ENCODE measurements around the gene RPP38. TPM values are rescaled to one million over a fixed set of nuclear protein-coding genes. Genes with fewer than 3 reads are reported as not detected.

RPP38 gene
- total and polyA plus RNA-seq, 4 experiments from 2014 or later: 19.8 to 34.6 (median 27.5) TPM

DNA sequence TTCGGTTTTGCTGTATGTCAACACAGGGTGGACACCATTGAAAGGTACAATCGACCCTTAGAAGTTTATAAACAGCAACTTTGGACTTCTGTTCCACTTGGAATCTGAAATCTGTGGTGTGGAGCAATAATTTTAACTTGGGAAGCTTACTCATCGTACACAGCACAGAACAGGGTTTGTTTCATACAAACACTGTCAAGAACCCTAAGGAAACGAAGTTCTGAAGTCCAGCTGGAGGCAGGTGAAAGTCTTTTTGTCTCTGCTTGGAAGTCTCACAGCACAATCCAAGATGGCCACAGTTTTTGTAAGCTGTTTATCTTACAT is 39.8 kb downstream of the RPP38 start:
- Histone ChIP-seq H3K9me3 (ENCODE audit: control insufficient read depth in 1 of 2, low read length in 2 of 2) (no peaks in the 10 kb centered on the region), H3K27me3 (ENCODE audit: insufficient read depth, low read length) (no peaks in the 10 kb centered on the region), H3K27ac (ENCODE audit: low read depth, low read length) (no peak overlapping the region), H3K36me3 (ENCODE audit: insufficient read depth, low read length) (peaks cover 39% of the 10 kb centered on the region), H3K4me1 (ENCODE audit: insufficient read depth, low read length) (peaks cover 12% of the 10 kb centered on the region), H3K4me3 (ENCODE audit: low read length in 2 of 2) (no peak overlapping the region)
- Mint-ChIP-seq H3K36me3 (peaks cover 51 to 75% of the 10 kb centered on the region in 2 donors), H3K27me3 (no peaks in the 10 kb centered on the region), H3K4me1 (peaks cover 9 to 23% (median 16%) of the 10 kb centered on the region in 4 donors), H3K4me3 (no peak overlapping the region), H3K9me3 (peaks cover 0 to 3% (median 0%) of the 10 kb centered on the region in 8 donors), H3K27ac (peak overlapping the region in 1 of 7 donors; percentile 29)
- DNase-seq: no peak
- POLR2A ChIA-PET (ENCODE audit: partially characterized antibody): no interaction called here
- CTCF ChIA-PET (ENCODE audit: partially characterized antibody): interaction anchor here (0.5 kb wide), 1 partner anchor 74 kb away, joined by 3 read pairs; no protein-coding TSS in a partner anchor
- intact Hi-C loops (cut with micrococcal nuclease): no loop called here

DNA sequence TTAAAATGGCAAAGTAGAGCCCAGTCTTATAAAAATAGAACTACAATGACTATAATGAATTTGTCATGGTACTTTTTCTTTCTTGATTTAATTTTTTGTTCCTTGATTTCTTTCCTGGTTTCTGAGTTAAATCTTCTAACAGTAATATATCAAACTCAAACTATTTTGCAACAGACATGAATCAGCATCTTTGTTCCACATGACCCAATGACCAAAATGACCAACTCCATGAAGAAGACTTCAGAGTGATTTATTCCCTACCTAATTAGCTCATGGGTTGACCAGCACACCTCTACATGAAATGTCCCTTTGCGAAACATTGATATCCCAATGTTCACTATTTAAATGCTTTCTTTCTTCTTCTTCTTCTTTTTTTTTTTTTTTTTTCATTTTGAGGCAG is 40.5 kb downstream of the RPP38 start:
- no peaks in the 10 kb centered on the region for H3K9me3 ChIP-seq (ENCODE audit: control insufficient read depth in 1 of 2, low read length in 2 of 2)
- Mint-ChIP-seq H3K9me3 (peaks cover 0 to 3% (median 0%) of the 10 kb centered on the region in 8 donors), H3K27ac (peak overlapping the region in 1 of 7 donors; percentile 28), H3K4me1 (peaks cover 13 to 27% (median 22%) of the 10 kb centered on the region in 4 donors), H3K4me3 (no peak overlapping the region), H3K36me3 (peaks cover 49 to 73% of the 10 kb centered on the region in 2 donors), H3K27me3 (no peaks in the 10 kb centered on the region)
- no peak for DNase-seq
- intact Hi-C loops (cut with micrococcal nuclease): no loop called here
- H3K4me3 ChIP-seq (ENCODE audit: low read length in 2 of 2): no peak overlapping the region
- no peak overlapping the region for H3K27ac ChIP-seq (ENCODE audit: low read depth, low read length)
- CTCF ChIA-PET (ENCODE audit: partially characterized antibody): no interaction called here
- H3K27me3 ChIP-seq (ENCODE audit: insufficient read depth, low read length): no peaks in the 10 kb centered on the region
- H3K4me1 ChIP-seq (ENCODE audit: insufficient read depth, low read length): peaks cover 19% of the 10 kb centered on the region
- H3K36me3 ChIP-seq (ENCODE audit: insufficient read depth, low read length): peaks cover 37% of the 10 kb centered on the region
- POLR2A ChIA-PET (ENCODE audit: partially characterized antibody): no interaction called here

GRCh38 chr10:15140698-15141097 is 43.5 kb downstream of the RPP38 start:
- intact Hi-C loops (cut with micrococcal nuclease): no loop called here
- Mint-ChIP-seq H3K4me3 (peak overlapping the region in 2 of 8 donors; percentile 35 to 63), H3K36me3 (peaks cover 25 to 43% of the 10 kb centered on the region in 2 donors), H3K4me1 (peaks cover 28 to 50% (median 43%) of the 10 kb centered on the region in 4 donors), H3K27me3 (no peaks in the 10 kb centered on the region), H3K9me3 (no peaks in the 10 kb centered on the region), H3K27ac (peak overlapping the region in 4 of 7 donors; percentile 22 to 57 (median 38))
- H3K36me3 ChIP-seq (ENCODE audit: insufficient read depth, low read length): peaks cover 11% of the 10 kb centered on the region
- H3K4me1 ChIP-seq (ENCODE audit: insufficient read depth, low read length): peaks cover 28% of the 10 kb centered on the region
- CTCF ChIA-PET (ENCODE audit: partially characterized antibody): interaction anchor here (1.1 to 2.3 kb wide), 4 partner anchors 27 to 69 kb away, joined by 3 to 7 read pairs (median 5); partner anchors contain the start of gene NMT2
- no peaks in the 10 kb centered on the region for H3K27me3 ChIP-seq (ENCODE audit: insufficient read depth, low read length)
- no peak for DNase-seq
- no peaks in the 10 kb centered on the region for H3K9me3 ChIP-seq (ENCODE audit: control insufficient read depth in 1 of 2, low read length in 2 of 2)
- POLR2A ChIA-PET (ENCODE audit: partially characterized antibody): interaction anchor here (0.6 to 2.2 kb wide), 3 partner anchors 28 to 171 kb away, joined by 3 to 12 read pairs (median 3); partner anchors contain the start of gene NMT2
- H3K27ac ChIP-seq (ENCODE audit: low read depth, low read length): no peak overlapping the region
- no peak overlapping the region for H3K4me3 ChIP-seq (ENCODE audit: low read length in 2 of 2)

DNA sequence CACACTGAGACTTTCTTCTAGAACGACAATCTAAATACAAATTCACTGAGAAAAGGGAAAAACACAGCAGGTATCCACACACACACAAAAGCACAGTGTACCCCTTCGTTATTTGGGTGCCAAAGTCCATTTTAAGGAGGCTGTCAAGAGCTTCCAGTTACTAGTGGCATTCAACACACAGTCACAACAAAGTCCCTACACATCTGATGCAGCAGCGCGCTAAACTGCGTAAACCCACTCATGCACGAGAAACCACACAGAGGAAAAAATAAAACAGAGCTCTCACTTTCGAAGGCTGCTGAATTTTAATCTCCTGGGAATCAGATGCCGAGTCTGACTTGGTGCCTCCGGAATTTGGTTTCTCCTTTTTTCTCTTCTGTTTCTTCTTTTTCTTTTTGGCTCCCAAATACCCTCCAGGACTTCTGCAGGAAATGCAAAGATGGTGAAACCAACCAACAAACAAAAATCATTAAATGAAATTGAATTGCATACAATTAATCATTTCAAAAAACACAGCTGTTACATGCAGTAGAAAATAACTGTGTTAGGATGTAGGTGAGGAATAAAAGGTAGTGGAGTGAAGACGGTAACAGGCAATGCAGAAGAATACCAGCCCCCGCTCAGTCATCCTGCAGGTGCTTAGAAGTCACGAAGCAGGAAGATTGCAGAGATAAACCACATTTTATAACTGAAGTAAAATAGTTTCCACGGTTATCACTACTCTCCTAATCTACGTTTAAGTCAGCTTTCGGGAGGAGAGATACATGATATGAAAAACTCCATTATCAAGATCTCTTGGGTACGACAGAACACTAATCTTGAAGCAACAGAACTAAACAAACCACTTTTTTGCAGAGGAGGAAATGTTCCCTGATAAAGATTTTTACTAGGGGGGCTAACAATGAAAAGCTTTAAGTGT is 44.2 kb downstream of the RPP38 start:
- CTCF ChIA-PET (ENCODE audit: partially characterized antibody): interaction anchor here (1.1 to 2.3 kb wide), 4 partner anchors 26 to 68 kb away, joined by 3 to 7 read pairs (median 5); partner anchors contain the start of gene NMT2
- no peak overlapping the region for H3K4me3 ChIP-seq (ENCODE audit: low read length in 2 of 2)
- peaks cover 34 to 57% (median 48%) of the 10 kb centered on the region in 4 donors for H3K4me1 Mint-ChIP-seq
- H3K27me3 ChIP-seq (ENCODE audit: insufficient read depth, low read length): no peaks in the 10 kb centered on the region
- no peaks in the 10 kb centered on the region for H3K27me3 Mint-ChIP-seq
- H3K9me3 Mint-ChIP-seq: no peaks in the 10 kb centered on the region
- peak overlapping the region; percentile 22 to 90 (median 57) for H3K27ac Mint-ChIP-seq
- POLR2A ChIA-PET (ENCODE audit: partially characterized antibody): interaction anchor here (0.6 to 2.2 kb wide), 3 partner anchors 27 to 171 kb away, joined by 3 to 12 read pairs (median 3); partner anchors contain the start of gene NMT2
- intact Hi-C loops (cut with micrococcal nuclease): no loop called here
- no peaks in the 10 kb centered on the region for H3K9me3 ChIP-seq (ENCODE audit: control insufficient read depth in 1 of 2, low read length in 2 of 2)
- peaks cover 28% of the 10 kb centered on the region for H3K4me1 ChIP-seq (ENCODE audit: insufficient read depth, low read length)
- peak overlapping the region in 7 of 8 donors; percentile 0 to 77 (median 63) for H3K4me3 Mint-ChIP-seq
- H3K36me3 Mint-ChIP-seq: peaks cover 25 to 41% of the 10 kb centered on the region in 2 donors
- peak in 1 of 5 donors; percentile 6 for DNase-seq
- peaks cover 9% of the 10 kb centered on the region for H3K36me3 ChIP-seq (ENCODE audit: insufficient read depth, low read length)
- H3K27ac ChIP-seq (ENCODE audit: low read depth, low read length): no peak overlapping the region

GRCh38 chr10:15144788-15145187 is 47.6 kb downstream of the RPP38 start:
- Mint-ChIP-seq H3K9me3 (no peaks in the 10 kb centered on the region), H3K36me3 (peaks cover 8 to 16% of the 10 kb centered on the region in 2 donors), H3K4me1 (peaks cover 36 to 62% (median 48%) of the 10 kb centered on the region in 4 donors), H3K27me3 (no peaks in the 10 kb centered on the region), H3K4me3 (peak overlapping the region in 1 of 8 donors; percentile 33), H3K27ac (no peak overlapping the region)
- POLR2A ChIA-PET (ENCODE audit: partially characterized antibody): no interaction called here
- no peaks in the 10 kb centered on the region for H3K27me3 ChIP-seq (ENCODE audit: insufficient read depth, low read length)
- no peak for DNase-seq
- H3K4me1 ChIP-seq (ENCODE audit: insufficient read depth, low read length): peaks cover 31% of the 10 kb centered on the region
- CTCF ChIA-PET (ENCODE audit: partially characterized antibody): interaction anchor here (0.5 to 1.1 kb wide), 2 partner anchors 9 to 19 kb away, joined by 3 read pairs; no protein-coding TSS in a partner anchor
- H3K27ac ChIP-seq (ENCODE audit: low read depth, low read length): no peak overlapping the region
- no peaks in the 10 kb centered on the region for H3K9me3 ChIP-seq (ENCODE audit: control insufficient read depth in 1 of 2, low read length in 2 of 2)
- intact Hi-C loops (cut with micrococcal nuclease): no loop called here
- H3K4me3 ChIP-seq (ENCODE audit: low read length in 2 of 2): no peak overlapping the region
- H3K36me3 ChIP-seq (ENCODE audit: insufficient read depth, low read length): peaks cover 3% of the 10 kb centered on the region

DNA sequence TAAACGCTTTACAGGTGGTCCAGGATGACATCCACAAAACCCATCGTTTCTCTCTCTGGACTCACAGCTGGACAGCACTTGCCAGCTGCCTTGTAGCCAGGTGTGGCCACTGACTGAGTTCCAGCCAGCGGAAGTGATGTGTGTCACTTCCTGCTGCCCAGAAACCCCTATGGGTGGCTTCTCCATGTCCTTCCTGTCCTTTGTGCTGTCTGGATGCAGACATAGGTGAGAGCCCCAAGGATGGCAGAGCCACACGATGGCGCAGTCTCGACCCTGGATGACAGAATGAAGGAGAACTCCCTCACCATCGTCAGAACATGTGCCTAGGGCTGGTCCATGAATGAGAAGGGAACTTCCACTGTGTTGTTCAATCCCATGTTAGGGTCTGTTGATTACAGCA is 49.2 kb downstream of the RPP38 start:
- H3K27ac Mint-ChIP-seq: peak overlapping the region in 3 of 7 donors; percentile 22 to 69 (median 66)
- ChIA-PET POLR2A (ENCODE audit: partially characterized antibody) (no interaction called here), CTCF (ENCODE audit: partially characterized antibody) (interaction anchor here (0.9 to 1.5 kb wide), 3 partner anchors 20 to 40 kb away, joined by 3 read pairs; no protein-coding TSS in a partner anchor)
- peaks cover 24% of the 10 kb centered on the region for H3K4me1 ChIP-seq (ENCODE audit: insufficient read depth, low read length)
- H3K36me3 ChIP-seq (ENCODE audit: insufficient read depth, low read length): no peaks in the 10 kb centered on the region
- peaks cover 39 to 61% (median 46%) of the 10 kb centered on the region in 4 donors for H3K4me1 Mint-ChIP-seq
- no peak overlapping the region for H3K4me3 ChIP-seq (ENCODE audit: low read length in 2 of 2)
- H3K9me3 Mint-ChIP-seq: no peaks in the 10 kb centered on the region
- intact Hi-C loops (cut with micrococcal nuclease): no loop called here
- no peak overlapping the region for H3K27ac ChIP-seq (ENCODE audit: low read depth, low read length)
- H3K27me3 Mint-ChIP-seq: no peaks in the 10 kb centered on the region
- DNase-seq: no peak
- peak overlapping the region in 2 of 8 donors; percentile 10 to 57 for H3K4me3 Mint-ChIP-seq
- H3K9me3 ChIP-seq (ENCODE audit: control insufficient read depth in 1 of 2, low read length in 2 of 2): no peaks in the 10 kb centered on the region
- peaks cover 6 to 8% of the 10 kb centered on the region in 2 donors for H3K36me3 Mint-ChIP-seq
- H3K27me3 ChIP-seq (ENCODE audit: insufficient read depth, low read length): no peaks in the 10 kb centered on the region

Measured in CD4-positive, alpha-beta memory T cell (primary cell).